Right forelimb (tissue), 1 donor: Measurements from ENCODE around the gene REG4.

Experiments
- DNase-seq: peaks from one replicate; pipeline ENCODE4 v3.0.0-alpha.2; 2018

The REG4 gene

DNA sequence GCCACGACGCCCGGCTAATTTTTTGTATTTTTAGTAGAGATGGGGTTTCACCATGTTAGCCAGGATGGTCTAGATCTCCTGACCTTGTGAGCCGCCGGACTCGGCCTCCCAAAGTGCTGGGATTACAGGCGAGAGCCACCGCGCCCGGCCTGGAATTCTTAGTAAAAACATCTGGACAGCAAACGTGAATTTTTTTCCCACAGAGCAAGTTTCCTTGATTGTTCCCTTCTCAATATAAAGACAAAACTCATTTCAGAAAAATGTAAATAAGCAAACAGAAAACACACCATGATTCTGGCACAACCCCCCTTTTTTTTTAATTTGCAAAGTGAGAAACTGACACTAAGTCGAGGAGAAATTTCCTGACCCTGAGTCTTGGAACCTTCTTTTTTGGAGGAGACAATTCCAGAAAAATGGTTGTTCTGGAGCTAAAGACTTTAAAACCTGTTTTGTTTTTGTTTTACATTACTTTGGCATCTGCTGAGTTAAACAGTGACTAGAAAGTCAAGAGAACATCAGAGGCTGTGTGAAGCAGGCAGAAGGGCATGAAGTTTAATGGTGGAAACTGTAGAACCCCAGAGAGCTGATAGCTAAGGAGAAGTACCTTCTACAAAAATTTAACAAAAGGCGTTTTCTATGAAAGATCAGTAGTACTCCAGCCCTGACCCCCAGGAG, 32.2 kb downstream of the REG4 start:
- DNase-seq: no peak

GRCh38 chr1:119778359-119778758, 32.9 kb downstream of the REG4 start:
- no peak for DNase-seq

DNA sequence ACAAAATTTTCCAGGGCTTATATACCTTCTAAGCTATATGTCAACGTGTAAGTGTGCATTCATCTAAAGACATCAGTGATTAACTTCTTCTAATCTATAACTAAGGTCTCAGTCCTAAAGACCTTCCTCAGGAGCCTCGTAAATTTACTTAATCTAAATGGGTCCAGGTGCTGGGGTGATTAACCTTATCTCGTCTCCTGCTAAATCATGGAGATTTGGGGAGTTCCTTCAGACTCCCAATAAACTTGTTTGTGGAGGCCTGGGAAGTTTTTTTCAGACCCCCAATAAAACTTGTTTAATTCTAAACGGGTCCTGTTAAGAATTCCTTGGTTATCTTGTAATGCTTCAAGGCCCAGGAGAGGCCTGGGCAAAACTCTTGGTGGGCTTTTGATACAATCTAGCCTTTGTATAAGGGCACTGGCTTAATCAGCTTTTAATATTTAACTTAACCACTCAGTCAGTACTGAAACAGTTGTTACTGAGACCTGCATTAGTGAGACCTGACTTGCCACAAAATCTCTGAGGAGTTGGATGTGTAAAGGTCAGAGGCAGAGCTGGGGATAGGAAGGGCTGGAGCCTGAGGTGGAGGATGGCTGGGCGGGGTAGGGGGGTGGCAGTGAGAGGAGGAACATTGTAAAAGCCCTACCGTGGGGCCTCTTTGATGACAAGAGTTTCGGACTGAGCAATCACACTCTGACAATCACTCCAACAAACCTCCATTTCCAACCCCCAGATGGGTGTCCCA, 36.3 kb downstream of the REG4 start:
- DNase-seq: no peak

DNA sequence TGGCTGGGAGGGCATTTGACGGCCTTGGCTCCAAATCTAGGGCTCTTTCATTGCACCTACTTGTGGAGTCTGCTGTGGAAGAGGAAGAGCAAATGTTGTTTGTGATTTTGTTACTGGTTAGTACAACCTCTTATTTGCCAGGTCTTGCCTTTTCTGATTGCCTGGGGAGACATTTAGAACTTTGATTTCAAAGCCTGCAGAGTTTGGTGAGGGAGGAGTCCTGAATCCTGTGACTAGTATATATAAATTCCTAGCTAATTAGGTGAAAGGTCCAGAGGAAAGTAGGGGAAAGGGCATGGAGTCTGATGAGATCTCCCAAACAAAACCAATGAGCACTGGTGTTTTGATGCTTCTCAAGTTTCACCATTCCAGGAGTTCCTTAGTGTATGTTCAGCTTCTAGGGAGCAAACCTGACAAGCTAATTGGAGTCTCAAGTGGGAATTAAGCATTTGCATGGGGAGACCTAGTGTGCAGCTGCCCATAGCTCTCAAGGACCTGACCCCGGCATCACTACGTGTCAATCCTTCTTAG, 37.5 kb downstream of the REG4 start:
- no peak for DNase-seq

- DNase-seq: no peak
These were observed 39.0 kb downstream of the REG4 start for GRCh38 chr1:119772298-119772697.

- no peak for DNase-seq
These were observed 39.5 kb downstream of the REG4 start for GRCh38 chr1:119771770-119772169.

DNA sequence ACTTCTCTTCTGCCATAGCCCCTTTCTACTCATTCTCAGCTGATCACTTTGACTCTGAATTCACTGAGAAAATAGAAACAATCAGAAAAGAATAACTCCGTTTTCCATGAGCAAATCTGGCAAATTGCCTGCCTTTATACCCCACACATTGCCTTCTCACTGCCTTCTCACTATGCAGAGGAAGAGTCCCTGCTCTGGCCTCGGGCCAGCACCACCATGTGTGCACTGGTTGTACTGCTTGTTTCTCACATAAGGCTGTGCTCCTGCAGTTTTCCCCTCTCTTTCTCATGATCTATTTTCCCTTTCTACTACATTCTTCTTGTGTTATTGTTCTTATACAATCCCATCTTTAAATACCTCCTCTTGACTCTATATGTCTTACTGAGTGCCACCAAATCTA, 40.2 kb downstream of the REG4 start:
- no peak for DNase-seq

DNA sequence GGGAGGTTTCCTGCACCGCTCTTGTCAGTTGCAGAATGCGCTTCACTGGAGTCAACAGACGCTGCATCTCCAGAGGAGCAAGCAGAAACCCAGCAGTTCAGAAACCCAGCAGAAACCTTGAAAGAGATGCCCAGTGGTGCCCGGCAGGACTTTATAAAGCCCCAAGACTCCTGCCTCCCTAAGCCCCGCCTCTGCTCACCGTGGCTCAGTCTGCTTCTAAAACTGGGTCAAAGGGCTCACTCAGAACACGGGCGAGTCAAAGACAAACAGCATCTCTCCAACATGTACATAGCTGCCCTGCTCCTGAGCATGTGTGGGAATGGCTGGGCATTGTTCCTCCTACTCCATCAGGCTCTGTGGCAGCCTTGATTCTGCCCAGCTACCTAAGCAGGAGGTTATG, 42.5 kb downstream of the REG4 start, which contains the start of gene HMGCS2:
Gene HMGCS2, minus strand, starts transcription at position 128 of the 400 bp plus-strand sequence. Its CDS starts 61 bp downstream, at position 67.
- no peak for DNase-seq

DNA sequence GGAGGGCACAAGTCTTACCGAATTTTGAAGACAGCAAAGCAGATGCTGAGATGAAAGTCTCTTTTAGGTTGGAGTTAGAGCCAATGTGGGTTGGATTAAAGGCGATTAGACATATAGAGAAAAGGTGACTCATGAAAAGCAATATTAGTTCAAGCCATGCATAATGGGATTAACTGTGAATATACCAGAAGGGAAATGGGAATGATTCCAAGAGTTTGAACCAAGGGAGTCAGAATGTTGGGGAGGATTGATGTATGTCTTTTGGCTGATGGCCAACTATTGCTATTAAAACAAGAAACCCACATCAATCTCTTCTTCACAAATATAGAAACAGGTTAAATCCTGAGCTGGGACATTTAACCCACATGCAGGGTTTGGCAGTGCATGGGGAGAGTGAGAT, 43.8 kb downstream of the REG4 start:
- DNase-seq: no peak

DNA sequence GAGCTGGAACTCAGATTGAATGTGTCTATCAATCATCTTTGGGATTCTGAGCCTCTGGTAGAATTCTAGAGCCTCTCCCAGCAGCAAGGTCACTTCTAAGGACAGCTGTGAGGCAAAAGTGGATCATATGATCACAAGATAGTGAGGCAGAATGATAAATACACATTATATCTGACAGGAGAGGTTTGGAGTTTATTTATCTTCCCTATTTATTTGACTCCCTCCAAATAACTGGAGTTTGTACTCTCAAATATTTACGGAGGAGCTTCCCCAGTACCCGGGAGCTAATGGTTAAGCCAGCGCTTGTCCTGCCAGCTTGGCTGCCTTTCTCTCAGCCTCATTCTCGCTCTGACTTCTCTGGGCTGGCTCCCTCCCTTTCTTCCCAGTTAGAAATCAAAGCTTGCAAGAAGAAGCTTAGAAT, 44.9 kb downstream of the REG4 start:
- DNase-seq: no peak

DNA sequence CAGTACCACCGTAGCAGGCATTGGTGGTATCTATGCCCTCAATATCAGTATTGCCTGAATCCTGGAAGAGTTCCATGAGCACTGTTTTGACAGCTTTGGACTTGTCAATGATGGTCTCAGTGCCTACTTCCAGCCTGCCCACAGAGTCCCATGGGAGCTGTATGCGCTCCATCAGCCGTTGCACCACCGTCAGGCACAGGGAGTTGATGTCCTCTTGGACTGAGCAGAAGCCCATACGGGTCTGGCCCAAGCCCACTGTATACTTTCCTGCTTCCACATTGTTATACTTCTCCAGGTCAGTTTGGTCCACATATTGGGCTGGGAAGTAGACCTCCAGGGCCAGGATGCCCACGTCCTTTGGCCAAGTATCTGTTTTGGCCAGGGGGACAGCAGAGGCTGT, 47.0 kb downstream of the REG4 start:
- DNase-seq: no peak

- no peak for DNase-seq
These were observed 48.3 kb downstream of the REG4 start for GRCh38 chr1:119762953-119763352.

DNA sequence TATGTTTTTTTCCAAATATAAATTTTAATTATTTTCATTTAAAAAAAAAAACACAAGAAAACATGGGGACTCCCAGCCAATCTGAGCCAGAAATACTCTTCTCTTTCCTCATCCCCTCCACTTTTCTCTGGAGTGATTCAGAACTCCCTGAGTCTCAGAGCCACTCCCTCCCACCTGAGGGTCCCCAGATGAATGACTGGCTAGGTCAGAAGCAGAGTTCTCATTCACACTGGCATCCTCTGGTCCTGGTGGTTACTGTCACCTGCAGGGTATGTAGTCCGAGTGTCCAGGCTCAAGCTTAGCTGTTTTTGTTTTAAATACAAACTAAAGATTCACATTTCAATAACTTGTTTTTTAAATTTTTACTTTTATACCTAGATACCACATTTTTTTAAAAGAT, 48.9 kb downstream of the REG4 start:
- DNase-seq: no peak

DNA sequence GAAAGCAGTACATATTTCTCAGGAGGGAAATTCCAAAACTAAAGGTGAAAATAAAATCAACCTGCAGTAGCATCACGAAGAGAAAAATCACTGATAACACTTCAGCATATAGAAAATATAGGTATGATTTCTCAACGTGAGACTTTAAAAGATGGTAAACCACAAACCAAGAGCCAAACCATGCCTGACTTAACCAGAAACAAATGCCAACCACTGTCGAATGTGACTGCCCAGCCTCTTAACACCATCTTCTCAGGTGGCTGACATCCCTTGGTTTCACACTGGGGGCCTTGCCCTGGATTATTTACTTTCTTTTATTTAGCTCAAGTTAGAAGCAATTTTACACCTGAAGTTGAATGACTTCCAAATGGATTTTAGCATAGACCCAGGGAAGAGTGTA, 52.7 kb downstream of the REG4 start:
- no peak for DNase-seq

DNA sequence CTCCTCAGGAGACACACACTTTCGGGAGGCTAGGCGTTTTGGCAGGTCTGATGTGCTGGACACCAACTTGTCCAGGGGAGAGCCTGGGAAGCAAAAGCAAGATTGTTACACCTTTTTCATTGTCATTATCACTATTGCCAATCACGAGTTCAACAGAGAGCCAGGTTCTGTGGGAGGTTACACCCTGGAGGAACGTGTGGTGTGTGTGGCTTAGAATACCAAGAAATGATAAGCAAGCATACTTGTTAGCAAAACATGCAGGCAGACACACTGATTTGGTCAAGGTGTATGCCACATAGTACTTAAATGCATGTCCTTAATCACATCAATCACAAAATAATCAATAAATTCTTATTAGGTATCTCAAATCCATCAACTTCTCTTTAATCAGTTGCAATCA, 58.7 kb downstream of the REG4 start:
- no peak for DNase-seq

GRCh38 chr1:119748040-119748439, 63.2 kb downstream of the REG4 start:
- DNase-seq: no peak

GRCh38 chr1:119747451-119747850, 63.8 kb downstream of the REG4 start:
- no peak for DNase-seq

DNA sequence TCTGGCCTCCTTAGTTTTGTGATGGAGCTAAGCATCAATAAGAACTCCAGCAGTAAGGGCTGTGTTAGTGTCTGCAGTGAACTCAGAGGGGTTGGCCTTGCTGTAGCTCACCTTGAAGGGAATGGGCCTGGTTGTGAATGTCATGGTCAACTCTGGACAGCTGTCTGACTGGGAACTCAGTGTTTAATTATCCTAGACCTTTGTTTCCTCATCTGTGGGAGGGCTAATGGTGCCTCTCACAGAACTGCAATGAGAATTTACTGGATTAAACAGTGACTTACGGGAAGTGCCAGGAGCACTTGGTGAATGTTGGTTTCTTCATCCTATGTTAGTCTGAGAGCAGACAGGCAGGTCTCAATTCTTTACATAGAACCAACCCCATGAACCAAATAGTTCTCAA, 66.2 kb downstream of the REG4 start:
- DNase-seq: no peak

DNA sequence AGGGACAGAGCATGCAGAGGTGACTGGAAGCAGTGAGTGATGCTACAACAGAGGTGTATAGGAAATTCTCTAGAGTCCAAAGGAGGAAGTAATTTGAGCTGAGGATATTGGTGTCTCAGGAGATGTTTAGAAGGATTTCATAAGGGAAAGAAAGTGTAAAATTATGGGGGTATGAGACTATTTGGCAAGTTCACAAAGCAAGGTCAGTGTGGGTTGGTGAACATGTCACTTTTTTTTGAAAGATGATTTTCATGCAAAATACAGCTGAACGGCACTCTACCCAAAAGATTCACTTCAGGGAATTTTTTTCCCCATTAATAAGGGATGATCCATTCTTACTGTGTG, 66.7 kb downstream of the REG4 start:
- DNase-seq: no peak
